Measurements from ENCODE around the gene TNF.

DNA sequence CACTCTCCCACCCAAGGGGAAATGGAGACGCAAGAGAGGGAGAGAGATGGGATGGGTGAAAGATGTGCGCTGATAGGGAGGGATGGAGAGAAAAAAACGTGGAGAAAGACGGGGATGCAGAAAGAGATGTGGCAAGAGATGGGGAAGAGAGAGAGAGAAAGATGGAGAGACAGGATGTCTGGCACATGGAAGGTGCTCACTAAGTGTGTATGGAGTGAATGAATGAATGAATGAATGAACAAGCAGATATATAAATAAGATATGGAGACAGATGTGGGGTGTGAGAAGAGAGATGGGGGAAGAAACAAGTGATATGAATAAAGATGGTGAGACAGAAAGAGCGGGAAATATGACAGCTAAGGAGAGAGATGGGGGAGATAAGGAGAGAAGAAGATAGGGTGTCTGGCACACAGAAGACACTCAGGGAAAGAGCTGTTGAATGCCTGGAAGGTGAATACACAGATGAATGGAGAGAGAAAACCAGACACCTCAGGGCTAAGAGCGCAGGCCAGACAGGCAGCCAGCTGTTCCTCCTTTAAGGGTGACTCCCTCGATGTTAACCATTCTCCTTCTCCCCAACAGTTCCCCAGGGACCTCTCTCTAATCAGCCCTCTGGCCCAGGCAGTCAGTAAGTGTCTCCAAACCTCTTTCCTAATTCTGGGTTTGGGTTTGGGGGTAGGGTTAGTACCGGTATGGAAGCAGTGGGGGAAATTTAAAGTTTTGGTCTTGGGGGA is 754 bp downstream of the TNF start:
- TF ChIP-seq, protein P1, sequence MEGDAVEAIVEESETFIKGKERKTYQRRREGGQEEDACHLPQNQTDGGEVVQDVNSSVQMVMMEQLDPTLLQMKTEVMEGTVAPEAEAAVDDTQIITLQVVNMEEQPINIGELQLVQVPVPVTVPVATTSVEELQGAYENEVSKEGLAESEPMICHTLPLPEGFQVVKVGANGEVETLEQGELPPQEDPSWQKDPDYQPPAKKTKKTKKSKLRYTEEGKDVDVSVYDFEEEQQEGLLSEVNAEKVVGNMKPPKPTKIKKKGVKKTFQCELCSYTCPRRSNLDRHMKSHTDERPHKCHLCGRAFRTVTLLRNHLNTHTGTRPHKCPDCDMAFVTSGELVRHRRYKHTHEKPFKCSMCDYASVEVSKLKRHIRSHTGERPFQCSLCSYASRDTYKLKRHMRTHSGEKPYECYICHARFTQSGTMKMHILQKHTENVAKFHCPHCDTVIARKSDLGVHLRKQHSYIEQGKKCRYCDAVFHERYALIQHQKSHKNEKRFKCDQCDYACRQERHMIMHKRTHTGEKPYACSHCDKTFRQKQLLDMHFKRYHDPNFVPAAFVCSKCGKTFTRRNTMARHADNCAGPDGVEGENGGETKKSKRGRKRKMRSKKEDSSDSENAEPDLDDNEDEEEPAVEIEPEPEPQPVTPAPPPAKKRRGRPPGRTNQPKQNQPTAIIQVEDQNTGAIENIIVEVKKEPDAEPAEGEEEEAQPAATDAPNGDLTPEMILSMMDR (IDR thresholded peaks at IDR 0.05): no peak
- TF ChIP-seq TCF7L2 (IDR thresholded peaks at IDR 0.05; ENCODE audit: low read depth, low read length) (no peak), POLR2AphosphoS5 (IDR thresholded peaks at IDR 0.05; ENCODE audit: low read depth, low read length) (no peak), SIN3A (IDR thresholded peaks at IDR 0.05; ENCODE audit: borderline replicate concordance, insufficient read depth, low read depth, low read length) (no peak)
- TF ChIP-seq, protein P2, sequence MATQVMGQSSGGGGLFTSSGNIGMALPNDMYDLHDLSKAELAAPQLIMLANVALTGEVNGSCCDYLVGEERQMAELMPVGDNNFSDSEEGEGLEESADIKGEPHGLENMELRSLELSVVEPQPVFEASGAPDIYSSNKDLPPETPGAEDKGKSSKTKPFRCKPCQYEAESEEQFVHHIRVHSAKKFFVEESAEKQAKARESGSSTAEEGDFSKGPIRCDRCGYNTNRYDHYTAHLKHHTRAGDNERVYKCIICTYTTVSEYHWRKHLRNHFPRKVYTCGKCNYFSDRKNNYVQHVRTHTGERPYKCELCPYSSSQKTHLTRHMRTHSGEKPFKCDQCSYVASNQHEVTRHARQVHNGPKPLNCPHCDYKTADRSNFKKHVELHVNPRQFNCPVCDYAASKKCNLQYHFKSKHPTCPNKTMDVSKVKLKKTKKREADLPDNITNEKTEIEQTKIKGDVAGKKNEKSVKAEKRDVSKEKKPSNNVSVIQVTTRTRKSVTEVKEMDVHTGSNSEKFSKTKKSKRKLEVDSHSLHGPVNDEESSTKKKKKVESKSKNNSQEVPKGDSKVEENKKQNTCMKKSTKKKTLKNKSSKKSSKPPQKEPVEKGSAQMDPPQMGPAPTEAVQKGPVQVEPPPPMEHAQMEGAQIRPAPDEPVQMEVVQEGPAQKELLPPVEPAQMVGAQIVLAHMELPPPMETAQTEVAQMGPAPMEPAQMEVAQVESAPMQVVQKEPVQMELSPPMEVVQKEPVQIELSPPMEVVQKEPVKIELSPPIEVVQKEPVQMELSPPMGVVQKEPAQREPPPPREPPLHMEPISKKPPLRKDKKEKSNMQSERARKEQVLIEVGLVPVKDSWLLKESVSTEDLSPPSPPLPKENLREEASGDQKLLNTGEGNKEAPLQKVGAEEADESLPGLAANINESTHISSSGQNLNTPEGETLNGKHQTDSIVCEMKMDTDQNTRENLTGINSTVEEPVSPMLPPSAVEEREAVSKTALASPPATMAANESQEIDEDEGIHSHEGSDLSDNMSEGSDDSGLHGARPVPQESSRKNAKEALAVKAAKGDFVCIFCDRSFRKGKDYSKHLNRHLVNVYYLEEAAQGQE (IDR thresholded peaks at IDR 0.05; ENCODE audit: insufficient read depth in 1 of 2, low read depth in 2 of 2, low read length in 1 of 2): no peak

All from Panc1 (cell line).